Heart left ventricle (tissue), 16 donors: ENCODE measurements around the gene OTULINL. TPM values are rescaled to one million over a fixed set of nuclear protein-coding genes. Genes with fewer than 3 reads are reported as not detected.

Experiments
- ATAC-seq, 4 donors: fragments of 200-7000 bp; cut with Tn5 transposase; one replicate each; pipeline ENCODE4 v1.9.1; 2020 to 2022; ENCODE audit warnings: moderate library complexity in 4 of 4, mild to moderate bottlenecking in 3 of 4, moderate number of reproducible peaks in 1 of 4
- DNase-seq, 5 donors: peaks; one replicate each; pipeline ENCODE4 v3.0.0-alpha.2; 2020
- H3K27ac ChIP-seq, 12 donors: fragments of 200-600 bp; sonication (generic) in 4 of 12; one replicate each; pipeline versions ENCODE4 v1.5.0 to v1.8.0; 2016 to 2022; ENCODE audit warnings: mild to moderate bottlenecking in 2 of 12
- H3K27me3 ChIP-seq, 9 donors: fragments of 200-600 bp; sonication (generic) in 2 of 9; one replicate each; pipeline versions ENCODE4 v1.5.1 to v1.8.0; 2016 to 2022; ENCODE audit warnings: mild to moderate bottlenecking in 3 of 9
- H3K36me3 ChIP-seq, 9 donors: fragments of 200-600 bp; sonication (generic) in 2 of 9; one replicate each; pipeline versions ENCODE4 v1.5.0 to v1.8.0; 2018 to 2022; ENCODE audit warnings: mild to moderate bottlenecking in 2 of 9
- H3K4me1 ChIP-seq, 12 donors: fragments of 200-600 bp; sonication (generic) in 4 of 12; one replicate each; pipeline versions ENCODE4 v1.5.0 to v1.8.0; 2016 to 2022; ENCODE audit warnings: mild to moderate bottlenecking in 3 of 12
- H3K4me3 ChIP-seq, 12 donors: fragments of 200-600 bp; sonication (generic) in 4 of 12; one replicate each; pipeline versions ENCODE4 v1.5.0 to v1.8.0; 2017 to 2022; ENCODE audit warnings: mild to moderate bottlenecking in 9 of 12, moderate library complexity in 4 of 12
- H3K9me3 ChIP-seq, 12 donors: fragments of 200-600 bp; sonication (generic) in 4 of 12; one replicate each; pipeline versions ENCODE4 v1.5.0 to v1.8.0; 2016 to 2022; ENCODE audit warnings: mild to moderate bottlenecking in 1 of 12
- POLR2A ChIP-seq, 2 donors: fragments of 450-650 bp; IDR thresholded peaks; one replicate each; pipeline ENCODE4 v1.6.1; 2017; ENCODE audit warnings: antibody characterized with exemption in 2 of 2, mild to moderate bottlenecking in 2 of 2, moderate library complexity in 2 of 2
- WGBS, 4 donors: extraction: QIAGEN DNeasy Blood & Tissue Kit in 2 of 4; methylation state at CpG; one replicate each; pipeline versions ENCODE4 v1.1.5 to v1.1.7; 2013 to 2018; 5-methylcytosine and 5-hydroxymethylcytosine counted together
- intact Hi-C, 10 donors: fragments of 100-400 bp; cut with DNase I; formaldehyde crosslinking; loops; one replicate each; pipeline versions ENCODE4 v1.11.1 to v1.14.2; 2022
- polyA plus RNA-seq, 2 donors: library from polyadenylated mRNA; stranded (reverse); fragments of 200-250 nt; gene quantifications; one replicate each; pipeline ENCODE4 v1.2.3, GENCODE V29; 2013
- total RNA-seq, 9 donors: library from RNA; depleted of rRNA in 2 of 9; stranded (reverse); fragments of >200 nt in 2 of 9; fragmentation: NEBNext Ultra II Directional in 3 of 9; extraction: Animal tissue kit (Norgen Biotek cat#: 25700) in 3 of 9; gene quantifications; one replicate each; pipeline versions ENCODE4 v1.1.0 to v1.2.4, GENCODE V29; 2016 to 2023
- TF ChIP-seq, protein P1 (sequence below), 12 donors: fragments of 200-600 bp; sonication (generic) in 4 of 12; IDR thresholded peaks; one replicate each; pipeline versions ENCODE4 v1.5.0 to v1.8.0; 2018 to 2022; ENCODE audit warnings: antibody characterized with exemption in 12 of 12, mild to moderate bottlenecking in 5 of 12
- donor health status: ischemic (EF 13 %, LVEDD 7.1; RV severe dilation, severe dysfunction).
- donor health status: healthy with polysubstance abuse.
- donor health status: DM: no; HTN: yes; CAD: no.
- donor health status: DM: no; HTN: no; CAD: no.
- donor health status: ischemic (EF 25% LVEDD 6.9; RV normal size, moderate dysfunction).
- donor health status: ischemic (EF 25% LVEDD 5.7; RV mildly dilated, moderate dysfunction).
- donor health status: healthy.
- donor health status: DM: yes; HTN: yes; CAD: no.
- donor health status: ischemic (EF 35%, LVEDD 5.7; RV mildly dilated, moderate dysfunction).
- donor health status: nonischemic (EF 11% LVEDD 7.7; RV severe dilation, severe dysfunction).
- donor health status: DM: yes; HTN: yes; CAD: no.
- donor health status: PGD.
- donor health status: ischemic (EF 29% LVEDD 5.4; RV normal size, mild dysfunction).
- donor health status: nonischemic (EF 23%, LVEDD 6.1; RV moderate dilation, normal function).

OTULINL gene
- total and polyA plus RNA-seq, 11 donors = 0.65 to 13.6 (median 1.5) TPM

DNA sequence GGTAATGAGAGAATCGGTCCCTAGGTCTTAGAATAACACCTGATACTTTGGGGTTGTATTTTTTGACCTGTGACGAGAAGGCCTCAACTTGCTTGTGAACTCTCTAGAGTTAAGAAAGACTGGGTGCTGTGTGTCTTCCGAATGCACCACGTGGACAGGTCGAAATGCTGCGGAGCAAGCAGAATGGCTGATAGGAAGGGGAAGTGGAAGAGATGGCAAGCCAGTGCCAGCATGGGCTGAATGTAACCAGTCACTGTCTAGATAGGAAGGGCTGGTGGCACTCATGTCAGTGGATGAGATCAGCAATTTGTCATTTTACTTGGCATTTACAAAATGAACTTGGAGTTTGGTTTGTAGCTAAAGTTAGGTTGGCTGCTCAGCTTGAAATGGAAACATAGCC is 5.6 kb downstream of the OTULINL start:
- intact Hi-C loops = loop anchor here in 1 of 10 donors (10.0 kb wide), 1 partner anchor 72 kb away; no protein-coding TSS in a partner anchor
- H3K27me3 ChIP-seq = peaks cover 0 to 2% (median 0%) of the 10 kb centered on the region in 9 donors
- H3K4me1 ChIP-seq = peaks cover 0 to 84% (median 4%) of the 10 kb centered on the region in 12 donors
- 88 to 94% (median 89%) methylated on average over 6 of the region's 6 CpGs for WGBS, 4 donors
- no peaks in the 10 kb centered on the region for H3K36me3 ChIP-seq
- DNase-seq (peak; percentile 37 to 68 (median 53)), ATAC-seq (peak; percentile 47 to 82 (median 74))
- no peaks in the 10 kb centered on the region for H3K9me3 ChIP-seq
- TF ChIP-seq, protein P1, sequence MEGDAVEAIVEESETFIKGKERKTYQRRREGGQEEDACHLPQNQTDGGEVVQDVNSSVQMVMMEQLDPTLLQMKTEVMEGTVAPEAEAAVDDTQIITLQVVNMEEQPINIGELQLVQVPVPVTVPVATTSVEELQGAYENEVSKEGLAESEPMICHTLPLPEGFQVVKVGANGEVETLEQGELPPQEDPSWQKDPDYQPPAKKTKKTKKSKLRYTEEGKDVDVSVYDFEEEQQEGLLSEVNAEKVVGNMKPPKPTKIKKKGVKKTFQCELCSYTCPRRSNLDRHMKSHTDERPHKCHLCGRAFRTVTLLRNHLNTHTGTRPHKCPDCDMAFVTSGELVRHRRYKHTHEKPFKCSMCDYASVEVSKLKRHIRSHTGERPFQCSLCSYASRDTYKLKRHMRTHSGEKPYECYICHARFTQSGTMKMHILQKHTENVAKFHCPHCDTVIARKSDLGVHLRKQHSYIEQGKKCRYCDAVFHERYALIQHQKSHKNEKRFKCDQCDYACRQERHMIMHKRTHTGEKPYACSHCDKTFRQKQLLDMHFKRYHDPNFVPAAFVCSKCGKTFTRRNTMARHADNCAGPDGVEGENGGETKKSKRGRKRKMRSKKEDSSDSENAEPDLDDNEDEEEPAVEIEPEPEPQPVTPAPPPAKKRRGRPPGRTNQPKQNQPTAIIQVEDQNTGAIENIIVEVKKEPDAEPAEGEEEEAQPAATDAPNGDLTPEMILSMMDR (IDR thresholded peaks at IDR 0.05) = no peak
- no peak for TF ChIP-seq POLR2A (IDR thresholded peaks at IDR 0.05)
- H3K4me3 ChIP-seq = no peak overlapping the region
- H3K27ac ChIP-seq = peak overlapping the region in 1 of 12 donors; percentile 82

DNA sequence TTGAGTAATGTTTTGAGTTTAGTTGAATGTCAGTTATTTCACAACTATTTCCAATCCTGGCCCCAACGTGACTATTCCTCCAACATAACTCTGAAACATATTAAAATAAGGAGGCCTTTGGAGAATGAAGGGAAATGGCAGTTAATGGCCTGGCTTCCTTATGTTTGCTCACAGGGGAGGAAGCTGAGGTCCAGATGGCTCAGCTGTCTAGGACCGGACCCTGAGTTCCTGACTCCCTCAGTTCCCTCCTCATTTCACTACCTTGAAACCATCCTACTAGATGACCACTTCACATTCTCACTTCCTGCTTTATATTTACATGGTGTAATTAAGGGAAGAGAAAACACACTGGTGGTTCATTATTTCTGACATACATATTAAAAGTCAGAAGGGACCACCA is 6.6 kb downstream of the OTULINL start:
- peak overlapping the region in 1 of 12 donors; percentile 82 for H3K27ac ChIP-seq
- no peak overlapping the region for H3K4me3 ChIP-seq
- H3K27me3 ChIP-seq = no peaks in the 10 kb centered on the region
- no peaks in the 10 kb centered on the region for H3K9me3 ChIP-seq
- H3K36me3 ChIP-seq = no peaks in the 10 kb centered on the region
- intact Hi-C loops = loop anchor here in 1 of 10 donors (10.0 kb wide), 1 partner anchor 73 kb away; no protein-coding TSS in a partner anchor
- DNase-seq (no peak), ATAC-seq (peak in 2 of 4 donors; percentile 50 to 54)
- H3K4me1 ChIP-seq = peaks cover 0 to 84% (median 0%) of the 10 kb centered on the region in 12 donors
- 62 to 79% (median 70%) methylated on average over 2 of the region's 2 CpGs for WGBS, 4 donors
- TF ChIP-seq, protein P1 (IDR thresholded peaks at IDR 0.05) = no peak
- TF ChIP-seq POLR2A (IDR thresholded peaks at IDR 0.05) = no peak

DNA sequence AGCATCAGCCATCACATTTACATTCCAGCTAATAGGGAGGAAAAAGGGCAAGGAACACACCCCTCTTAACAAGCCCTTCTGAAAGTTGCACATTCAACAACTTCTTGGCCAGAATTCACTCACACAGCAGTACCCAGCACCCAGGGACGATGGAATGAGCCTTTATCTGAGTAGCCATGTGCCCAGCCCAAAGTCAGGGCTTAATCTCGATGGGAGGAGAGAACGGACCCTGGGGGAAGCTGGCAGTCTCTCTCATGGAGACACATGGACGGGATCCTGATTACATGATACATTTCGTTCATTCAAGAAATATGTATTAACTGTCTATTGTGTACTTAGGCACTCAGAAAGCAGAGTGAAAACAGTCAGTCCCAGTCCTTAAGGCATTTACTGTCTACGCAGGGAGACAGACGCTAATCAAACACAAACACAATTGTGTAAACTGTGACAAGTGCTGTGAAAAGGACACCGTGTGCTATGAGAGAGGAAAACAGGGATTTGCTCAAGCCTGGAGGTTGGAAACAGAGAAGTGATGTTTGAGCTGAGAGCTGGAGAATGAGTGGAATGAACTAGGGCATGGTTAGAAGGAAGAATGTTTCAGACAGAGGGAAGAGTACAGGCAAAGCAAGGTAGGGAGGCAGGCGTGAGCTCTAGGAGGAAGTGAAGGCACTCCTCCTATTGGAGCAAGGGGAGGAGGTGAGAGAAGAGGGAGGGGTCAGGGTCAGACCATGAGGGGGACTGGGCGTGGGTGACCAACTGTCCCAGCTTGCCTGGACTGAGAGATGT is 7.4 kb downstream of the OTULINL start:
- intact Hi-C loops = loop anchor here in 1 of 10 donors (10.0 kb wide), 1 partner anchor 74 kb away; no protein-coding TSS in a partner anchor
- no peak for TF ChIP-seq POLR2A (IDR thresholded peaks at IDR 0.05)
- TF ChIP-seq, protein P1 (IDR thresholded peaks at IDR 0.05) = no peak

DNA sequence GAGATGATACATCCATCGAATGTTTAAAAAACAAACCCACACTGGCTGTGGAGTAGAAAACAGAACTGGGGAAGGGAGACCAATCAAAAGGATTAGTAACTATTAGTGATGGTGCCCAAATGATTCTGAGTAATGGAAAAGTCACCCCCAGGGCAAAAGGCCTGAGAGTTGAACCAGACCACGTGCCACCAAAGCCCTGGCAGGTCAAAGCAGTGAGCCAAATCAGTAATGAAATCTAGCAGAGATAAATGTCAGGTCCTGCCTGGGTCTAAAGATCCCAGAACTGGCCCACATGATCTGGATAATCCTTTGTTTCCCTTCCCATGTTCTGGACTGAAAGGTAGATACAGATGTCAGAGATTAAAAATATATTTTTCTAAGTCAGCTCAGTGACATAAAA is 9.4 kb downstream of the OTULINL start:
- TF ChIP-seq POLR2A (IDR thresholded peaks at IDR 0.05) = no peak
- TF ChIP-seq, protein P1 (IDR thresholded peaks at IDR 0.05) = no peak
- intact Hi-C loops = no loop called here

More for the DNA sequence above, 7.4 kb downstream of the OTULINL start:
- H3K4me1 ChIP-seq = peaks cover 0 to 84% (median 0%) of the 10 kb centered on the region in 12 donors
- DNase-seq (no peak), ATAC-seq (peak in 1 of 4 donors; percentile 19)
- no peaks in the 10 kb centered on the region for H3K27me3 ChIP-seq
- no peaks in the 10 kb centered on the region for H3K9me3 ChIP-seq
- 78 to 83% (median 82%) methylated on average over 10 of the region's 10 CpGs for WGBS, 4 donors
- no peaks in the 10 kb centered on the region for H3K36me3 ChIP-seq
- peak overlapping the region in 1 of 12 donors; percentile 82 for H3K27ac ChIP-seq
- H3K4me3 ChIP-seq = no peak overlapping the region

More for the DNA sequence above, 9.4 kb downstream of the OTULINL start:
- no peaks in the 10 kb centered on the region for H3K9me3 ChIP-seq
- H3K4me1 ChIP-seq = peaks cover 0 to 88% (median 0%) of the 10 kb centered on the region in 12 donors
- no peak overlapping the region for H3K27ac ChIP-seq
- H3K27me3 ChIP-seq = peaks cover 0 to 1% (median 0%) of the 10 kb centered on the region in 9 donors
- 87 to 91% (median 89%) methylated on average over 2 of the region's 2 CpGs for WGBS, 4 donors
- no peaks in the 10 kb centered on the region for H3K36me3 ChIP-seq
- ATAC-seq (no peak), DNase-seq (no peak)
- H3K4me3 ChIP-seq = no peak overlapping the region
